ENCODE data around the gene SUSD4.
A peak's percentile ranks its signal among the peaks of the same experiment; 100 is the strongest.

The SUSD4 gene

GRCh38 chr1:223331301-223331700 lies 32.7 kb downstream of the SUSD4 start:
- no peak for TF ChIP-seq CTCF (IDR thresholded peaks at IDR 0.05; ENCODE audit: control insufficient read depth, extremely low read depth, insufficient read depth)
- no peak for DNase-seq (ENCODE audit: low read depth)
- H3K4me3 ChIP-seq (ENCODE audit: low read depth, low read length), result no peak overlapping the region

DNA sequence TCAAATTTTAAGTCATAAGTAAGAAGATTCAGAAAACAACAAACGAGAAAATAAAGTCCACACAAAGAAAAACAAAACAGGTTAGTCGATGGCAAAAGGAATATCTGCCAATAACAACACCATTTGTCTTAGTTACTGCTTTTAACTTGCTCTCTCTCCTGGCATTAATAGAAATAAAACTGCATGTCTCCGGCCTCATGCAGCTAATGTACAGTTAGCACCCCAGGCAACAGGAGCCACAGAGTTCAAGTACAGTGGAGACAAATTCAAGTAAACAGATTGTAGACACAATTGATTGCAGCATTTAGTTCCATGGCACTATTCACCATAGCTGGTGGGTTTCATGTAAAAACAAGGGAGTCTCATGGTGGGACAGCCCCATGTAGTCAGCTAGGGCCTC lies 33.5 kb downstream of the SUSD4 start:
- no peak for TF ChIP-seq CTCF (IDR thresholded peaks at IDR 0.05; ENCODE audit: control insufficient read depth, extremely low read depth, insufficient read depth)
- no peak for DNase-seq (ENCODE audit: low read depth)
- H3K4me3 ChIP-seq (ENCODE audit: low read depth, low read length), result no peak overlapping the region

DNA sequence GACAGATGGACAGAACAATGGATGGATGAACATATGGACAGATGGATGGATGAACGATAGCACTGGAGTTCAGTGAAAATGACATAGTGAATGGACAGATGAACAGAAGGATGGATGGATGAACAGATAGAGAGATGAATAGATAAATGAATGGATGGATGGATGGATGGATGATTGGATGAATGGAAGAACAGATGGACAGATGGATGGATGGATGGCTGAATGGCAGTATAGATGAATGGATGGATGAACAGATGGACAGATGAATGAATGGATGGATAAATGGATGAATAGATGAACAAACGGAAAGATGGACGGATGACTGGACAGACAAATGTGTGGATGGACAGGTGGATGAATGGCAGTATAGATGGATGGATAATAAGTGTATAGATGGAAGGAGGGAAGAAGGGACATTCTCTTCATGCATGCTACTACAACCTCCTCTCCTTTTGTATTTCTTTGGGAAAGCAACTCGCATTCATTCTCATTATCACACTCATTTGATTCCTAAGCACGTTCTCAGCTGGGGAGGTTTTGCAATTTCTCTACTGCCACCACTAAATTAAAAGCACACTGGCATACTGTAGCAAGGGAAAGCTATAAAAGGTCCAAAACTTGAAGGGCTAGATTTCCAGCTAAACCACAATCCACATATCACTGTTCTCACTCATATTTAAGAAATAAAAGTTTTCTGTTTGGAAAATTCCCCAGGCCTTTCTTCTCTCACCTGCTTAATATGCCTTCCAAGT lies 34.1 kb downstream of the SUSD4 start:
- TF ChIP-seq CTCF (IDR thresholded peaks at IDR 0.05; ENCODE audit: control insufficient read depth, extremely low read depth, insufficient read depth), result no peak
- H3K4me3 ChIP-seq (ENCODE audit: low read depth, low read length), result no peak overlapping the region
- no peak for DNase-seq (ENCODE audit: low read depth)

DNA sequence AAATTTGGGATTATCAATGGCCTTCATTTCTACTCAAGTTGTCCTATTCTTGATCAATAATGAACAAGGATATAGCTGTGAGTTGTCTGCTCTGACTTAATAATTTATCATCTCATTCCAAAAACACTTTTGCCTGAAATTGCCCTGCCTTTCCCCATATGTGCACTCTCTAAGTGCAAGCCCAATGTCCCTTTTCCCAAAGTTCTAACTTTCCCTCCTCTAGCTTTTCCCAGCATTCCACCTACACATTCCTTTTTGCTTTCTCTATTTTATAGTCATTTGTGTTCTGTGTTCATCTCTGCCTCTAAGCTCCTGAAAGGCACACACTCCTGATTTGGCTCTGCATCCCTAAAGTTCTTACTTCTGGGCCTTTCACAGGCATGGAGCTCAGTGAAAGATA lies 34.7 kb downstream of the SUSD4 start:
- TF ChIP-seq CTCF (IDR thresholded peaks at IDR 0.05; ENCODE audit: control insufficient read depth, extremely low read depth, insufficient read depth), result no peak
- H3K4me3 ChIP-seq (ENCODE audit: low read depth, low read length), result no peak overlapping the region
- DNase-seq (ENCODE audit: low read depth), result no peak

- no peak for TF ChIP-seq CTCF (IDR thresholded peaks at IDR 0.05; ENCODE audit: control insufficient read depth, extremely low read depth, insufficient read depth)
- no peak for DNase-seq (ENCODE audit: low read depth)
- no peak overlapping the region for H3K4me3 ChIP-seq (ENCODE audit: low read depth, low read length)
Measured at GRCh38 chr1:223328566-223328965, 35.4 kb downstream of the SUSD4 start.

- H3K4me3 ChIP-seq (ENCODE audit: low read depth, low read length), result no peak overlapping the region
- no peak for TF ChIP-seq CTCF (IDR thresholded peaks at IDR 0.05; ENCODE audit: control insufficient read depth, extremely low read depth, insufficient read depth)
- peak; percentile 22 for DNase-seq (ENCODE audit: low read depth)
Measured at GRCh38 chr1:223326776-223327175, 37.2 kb downstream of the SUSD4 start.

Data from LNCaP clone FGC (cell line).